ENCODE data around the gene ZNRD2. TPM values are rescaled to one million over a fixed set of nuclear protein-coding genes. Genes with fewer than 3 reads are reported as not detected.

ZNRD2 gene
- total and polyA plus RNA-seq, 10 of the 15 experiments (the other 5 are each of a cell fraction or from before 2014, with no cell fraction given), result 7.9 to 111 (median 55.4) TPM

DNA sequence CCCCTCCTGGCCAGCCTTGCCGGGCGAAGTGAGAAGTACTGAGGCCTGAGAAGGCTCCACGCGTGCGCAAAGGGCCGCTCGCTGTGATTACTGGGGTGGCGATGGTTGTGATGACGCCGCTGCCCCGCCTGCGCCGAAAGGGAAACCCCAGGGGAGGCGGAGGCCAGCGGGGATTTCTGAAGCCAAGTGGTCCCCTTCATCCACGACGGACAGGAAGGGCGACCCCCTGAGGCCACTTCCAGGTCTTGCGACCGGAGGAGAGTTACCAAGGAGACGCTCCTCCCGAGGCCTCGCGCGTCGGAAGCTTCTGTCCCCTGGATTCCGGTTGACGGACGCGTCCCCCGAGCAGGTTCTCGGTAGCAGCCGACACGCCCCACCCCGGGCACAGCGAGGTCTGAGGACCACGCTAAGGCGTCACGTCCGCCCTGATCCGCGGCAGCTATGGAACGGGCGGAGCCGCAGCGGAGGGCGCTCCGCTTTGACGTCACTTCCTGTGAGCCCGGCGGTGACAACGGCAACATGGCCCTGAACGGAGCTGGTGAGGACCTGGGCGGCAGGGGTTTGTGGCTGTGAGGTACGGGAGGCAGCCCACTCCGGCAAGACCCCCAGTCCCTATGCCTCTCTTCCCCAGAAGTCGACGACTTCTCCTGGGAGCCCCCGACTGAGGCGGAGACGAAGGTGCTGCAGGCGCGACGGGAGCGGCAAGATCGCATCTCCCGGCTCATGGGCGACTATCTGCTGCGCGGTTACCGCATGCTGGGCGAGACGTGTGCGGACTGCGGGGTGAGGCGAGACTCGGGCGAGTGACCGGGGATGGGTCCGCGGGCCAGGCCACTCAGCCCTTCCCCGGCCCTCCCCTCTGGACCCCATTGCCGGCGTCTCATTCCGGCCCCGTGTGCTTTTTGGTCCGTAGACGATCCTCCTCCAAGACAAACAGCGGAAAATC, at the start of gene ZNRD2 (continued):
- TF ChIP-seq SREBF1 (IDR thresholded peaks at IDR 0.05; ENCODE audit: low read length), result 0 out of 2 replicates have a peak, but pooled peaks have one; percentile 37
- peak; percentile 30 for TF ChIP-seq MYC (IDR thresholded peaks at IDR 0.05; ENCODE audit: insufficient read depth, insufficient read length, insufficient replicate concordance, low read length, severe bottlenecking)
- TF ChIP-seq SREBF2 (IDR thresholded peaks at IDR 0.05; ENCODE audit: low read length), result no peak
- peak; percentile 66; the same call in 1 of the 2 replicates for TF ChIP-seq EED (IDR thresholded peaks at IDR 0.05; ENCODE audit: low read depth)
- TF ChIP-seq CBX5 (IDR thresholded peaks at IDR 0.05; ENCODE audit: low read depth), result no peak
- TF ChIP-seq ZSCAN29 (IDR thresholded peaks at IDR 0.05), result no peak
- TF ChIP-seq DPF2 (IDR thresholded peaks at IDR 0.05), result peak; percentile 86
- TF ChIP-seq RFX5 (IDR thresholded peaks at IDR 0.05; ENCODE audit: low read depth, low read length), result peak; percentile 41; the same call in 1 of the 2 replicates
- TF ChIP-seq, protein P1, sequence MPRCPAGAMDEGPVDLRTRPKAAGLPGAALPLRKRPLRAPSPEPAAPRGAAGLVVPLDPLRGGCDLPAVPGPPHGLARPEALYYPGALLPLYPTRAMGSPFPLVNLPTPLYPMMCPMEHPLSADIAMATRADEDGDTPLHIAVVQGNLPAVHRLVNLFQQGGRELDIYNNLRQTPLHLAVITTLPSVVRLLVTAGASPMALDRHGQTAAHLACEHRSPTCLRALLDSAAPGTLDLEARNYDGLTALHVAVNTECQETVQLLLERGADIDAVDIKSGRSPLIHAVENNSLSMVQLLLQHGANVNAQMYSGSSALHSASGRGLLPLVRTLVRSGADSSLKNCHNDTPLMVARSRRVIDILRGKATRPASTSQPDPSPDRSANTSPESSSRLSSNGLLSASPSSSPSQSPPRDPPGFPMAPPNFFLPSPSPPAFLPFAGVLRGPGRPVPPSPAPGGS (IDR thresholded peaks at IDR 0.05; ENCODE audit: borderline replicate concordance, insufficient read depth, low read depth, low read length, poor library complexity, severe bottlenecking), result no peak
- TF ChIP-seq, protein P2, sequence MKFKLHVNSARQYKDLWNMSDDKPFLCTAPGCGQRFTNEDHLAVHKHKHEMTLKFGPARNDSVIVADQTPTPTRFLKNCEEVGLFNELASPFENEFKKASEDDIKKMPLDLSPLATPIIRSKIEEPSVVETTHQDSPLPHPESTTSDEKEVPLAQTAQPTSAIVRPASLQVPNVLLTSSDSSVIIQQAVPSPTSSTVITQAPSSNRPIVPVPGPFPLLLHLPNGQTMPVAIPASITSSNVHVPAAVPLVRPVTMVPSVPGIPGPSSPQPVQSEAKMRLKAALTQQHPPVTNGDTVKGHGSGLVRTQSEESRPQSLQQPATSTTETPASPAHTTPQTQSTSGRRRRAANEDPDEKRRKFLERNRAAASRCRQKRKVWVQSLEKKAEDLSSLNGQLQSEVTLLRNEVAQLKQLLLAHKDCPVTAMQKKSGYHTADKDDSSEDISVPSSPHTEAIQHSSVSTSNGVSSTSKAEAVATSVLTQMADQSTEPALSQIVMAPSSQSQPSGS (IDR thresholded peaks at IDR 0.05; ENCODE audit: low read length), result no peak
- peak; percentile 84 for TF ChIP-seq ATF7 (IDR thresholded peaks at IDR 0.05; ENCODE audit: low read depth)
- TF ChIP-seq STAT1 (conservative IDR thresholded peaks at IDR 0.05), result peak; percentile 27; the same call in 1 of the 2 replicates
- TF ChIP-seq SRF (IDR thresholded peaks at IDR 0.05; ENCODE audit: low read depth in 2 of 2, low read length in 2 of 2), result peak; percentile 48 to 91; a peak in 3 of 4 replicates
- peak; percentile 84 for TF ChIP-seq NR2F1 (conservative IDR thresholded peaks at IDR 0.05)
- peak; percentile 91 for TF ChIP-seq SIN3A (IDR thresholded peaks at IDR 0.05; ENCODE audit: low read depth, low read length)
- TF ChIP-seq, protein P3, sequence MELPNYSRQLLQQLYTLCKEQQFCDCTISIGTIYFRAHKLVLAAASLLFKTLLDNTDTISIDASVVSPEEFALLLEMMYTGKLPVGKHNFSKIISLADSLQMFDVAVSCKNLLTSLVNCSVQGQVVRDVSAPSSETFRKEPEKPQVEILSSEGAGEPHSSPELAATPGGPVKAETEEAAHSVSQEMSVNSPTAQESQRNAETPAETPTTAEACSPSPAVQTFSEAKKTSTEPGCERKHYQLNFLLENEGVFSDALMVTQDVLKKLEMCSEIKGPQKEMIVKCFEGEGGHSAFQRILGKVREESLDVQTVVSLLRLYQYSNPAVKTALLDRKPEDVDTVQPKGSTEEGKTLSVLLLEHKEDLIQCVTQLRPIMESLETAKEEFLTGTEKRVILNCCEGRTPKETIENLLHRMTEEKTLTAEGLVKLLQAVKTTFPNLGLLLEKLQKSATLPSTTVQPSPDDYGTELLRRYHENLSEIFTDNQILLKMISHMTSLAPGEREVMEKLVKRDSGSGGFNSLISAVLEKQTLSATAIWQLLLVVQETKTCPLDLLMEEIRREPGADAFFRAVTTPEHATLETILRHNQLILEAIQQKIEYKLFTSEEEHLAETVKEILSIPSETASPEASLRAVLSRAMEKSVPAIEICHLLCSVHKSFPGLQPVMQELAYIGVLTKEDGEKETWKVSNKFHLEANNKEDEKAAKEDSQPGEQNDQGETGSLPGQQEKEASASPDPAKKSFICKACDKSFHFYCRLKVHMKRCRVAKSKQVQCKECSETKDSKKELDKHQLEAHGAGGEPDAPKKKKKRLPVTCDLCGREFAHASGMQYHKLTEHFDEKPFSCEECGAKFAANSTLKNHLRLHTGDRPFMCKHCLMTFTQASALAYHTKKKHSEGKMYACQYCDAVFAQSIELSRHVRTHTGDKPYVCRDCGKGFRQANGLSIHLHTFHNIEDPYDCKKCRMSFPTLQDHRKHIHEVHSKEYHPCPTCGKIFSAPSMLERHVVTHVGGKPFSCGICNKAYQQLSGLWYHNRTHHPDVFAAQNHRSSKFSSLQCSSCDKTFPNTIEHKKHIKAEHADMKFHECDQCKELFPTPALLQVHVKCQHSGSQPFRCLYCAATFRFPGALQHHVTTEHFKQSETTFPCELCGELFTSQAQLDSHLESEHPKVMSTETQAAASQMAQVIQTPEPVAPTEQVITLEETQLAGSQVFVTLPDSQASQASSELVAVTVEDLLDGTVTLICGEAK (IDR thresholded peaks at IDR 0.05; ENCODE audit: borderline replicate concordance), result peak; percentile 96
- TF ChIP-seq TCF7 (IDR thresholded peaks at IDR 0.05; ENCODE audit: borderline replicate concordance), result no peak
- TF ChIP-seq ZNF207 (IDR thresholded peaks at IDR 0.05; ENCODE audit: borderline replicate concordance), result 0 out of 2 replicates have a peak, but pooled peaks have one; percentile 44
- TF ChIP-seq IRF4 (IDR thresholded peaks at IDR 0.05; ENCODE audit: low read depth, low read length), result peak; percentile 71
